Fibroblast of the aortic adventitia (primary cell): ENCODE measurements around the gene TPD52L1. TPM values are rescaled to one million over a fixed set of nuclear protein-coding genes. Genes with fewer than 3 reads are reported as not detected.

Experiments
- DNase-seq: peaks from one replicate; pipeline ENCODE4 v3.0.0-alpha.2; 2010; ENCODE audit warnings: low read depth
- H3K4me3 ChIP-seq: 2 replicates; pipeline ENCODE4 v1.5.1; 2011; ENCODE audit warnings: low read depth, mild to moderate bottlenecking, control low read depth, low read length, moderate library complexity
- CTCF ChIP-seq: IDR thresholded peaks from 2 replicates; pipeline ENCODE4 v1.5.1; 2011; ENCODE audit warnings: mild to moderate bottlenecking, low read length, control low read depth, inconsistent platforms; ENCODE audit not compliant: insufficient read depth
- total RNA-seq: library from RNA; depleted of rRNA; stranded (reverse); fragments of >200 nt; gene quantifications from 2 replicates; pipeline ENCODE4 v1.2.3, GENCODE V29; 2012; ENCODE audit warnings: low replicate concordance

Gene TPD52L1
- total RNA-seq, 1 donor, result 20.8 TPM

- DNase-seq, result peak; percentile 28
- H3K4me3 ChIP-seq, result no peak overlapping the region
- no peak for TF ChIP-seq CTCF
These were observed 10.2 kb downstream of the TPD52L1 start for GRCh38 chr6:125163811-125164210.

- no peak for TF ChIP-seq CTCF
- DNase-seq, result no peak
- no peak overlapping the region for H3K4me3 ChIP-seq
These were observed 11.1 kb downstream of the TPD52L1 start for GRCh38 chr6:125164696-125165095.

- no peak for TF ChIP-seq CTCF
- DNase-seq, result peak; percentile 30
- H3K4me3 ChIP-seq, result no peak overlapping the region
These were observed 11.7 kb downstream of the TPD52L1 start for GRCh38 chr6:125165256-125165655.

GRCh38 chr6:125165776-125166175 lies 12.2 kb downstream of the TPD52L1 start:
- no peak for TF ChIP-seq CTCF
- H3K4me3 ChIP-seq, result no peak overlapping the region
- no peak for DNase-seq

GRCh38 chr6:125166711-125167110 lies 13.1 kb downstream of the TPD52L1 start:
- no peak overlapping the region for H3K4me3 ChIP-seq
- DNase-seq, result no peak
- TF ChIP-seq CTCF, result no peak

GRCh38 chr6:125167579-125167978 lies 14.0 kb downstream of the TPD52L1 start:
- H3K4me3 ChIP-seq, result no peak overlapping the region
- no peak for TF ChIP-seq CTCF
- no peak for DNase-seq

- no peak for TF ChIP-seq CTCF
- H3K4me3 ChIP-seq, result no peak overlapping the region
- DNase-seq, result peak; percentile 86
These were observed 15.5 kb downstream of the TPD52L1 start for GRCh38 chr6:125169058-125169457.
